ENCODE measurements around the gene ZMAT1. TPM values are rescaled to one million over a fixed set of nuclear protein-coding genes. Genes with fewer than 3 reads are reported as not detected.
A peak's percentile ranks its signal among the peaks of the same experiment; 100 is the strongest.
"Not testable (repeated sequence)": the region's sequence is repeated elsewhere in the genome, so short reads cannot be mapped to it uniquely, and the experiment has no call there.

Gene ZMAT1
- total RNA-seq, result 1 to 10 TPM in 2 of 3 donors, under 1 TPM in 1; 0.95 to 1.1 (median 1.1) TPM

- Mint-ChIP-seq H3K4me3 (peak within 1 kb of the TSS; percentile 84), H3K4me1 (ENCODE audit: low read depth) (peaks cover 13% of the 10 kb centered on the region)
These were observed at the start of gene ZMAT1 for GRCh38 chrX:101931488-101932248. Gene ZMAT1 (minus strand): TSS chrX:101932027. CDS start chrX:101932008, 19 bp downstream.

GRCh38 chrX:101977106-101977505 lies 45.3 kb upstream of the ZMAT1 start:
- ATAC-seq (no peak), DNase-seq (no peak)
- Mint-ChIP-seq H3K4me3 (no peak overlapping the region), H3K36me3 (ENCODE audit: insufficient read depth) (no peaks in the 10 kb centered on the region), H3K27me3 (ENCODE audit: low read depth) (peaks cover 4% of the 10 kb centered on the region), H3K4me1 (ENCODE audit: low read depth) (no peaks in the 10 kb centered on the region), H3K9me3 (peaks cover 6% of the 10 kb centered on the region)

More at GRCh38 chrX:101931488-101932248, at the start of gene ZMAT1:
- peak; percentile 93 for DNase-seq
- Mint-ChIP-seq H3K9me3 (no peaks in the 10 kb centered on the region), H3K36me3 (ENCODE audit: insufficient read depth) (no peaks in the 10 kb centered on the region), H3K27me3 (ENCODE audit: low read depth) (no peaks in the 10 kb centered on the region)
- ATAC-seq, result peak; percentile 91 to 96

DNA sequence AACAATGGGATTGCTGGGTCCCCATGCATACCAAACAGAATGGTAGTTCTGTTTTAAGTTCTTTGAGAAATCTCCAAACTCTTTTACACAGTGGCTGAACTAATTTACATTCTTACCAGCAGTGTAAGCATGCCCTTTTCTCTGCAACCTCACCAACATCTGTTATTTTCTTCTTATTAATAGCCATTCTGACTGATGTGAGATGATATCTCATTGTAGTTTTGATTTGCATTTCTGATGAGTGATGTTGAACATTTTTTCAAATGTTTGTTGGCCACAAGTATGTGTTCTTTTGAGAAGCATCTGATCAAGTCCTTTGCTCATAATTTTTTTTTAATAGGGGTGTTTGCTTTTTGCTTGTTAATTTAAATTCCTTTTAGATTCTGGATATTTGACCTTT lies 41.2 kb upstream of the ZMAT1 start:
- ATAC-seq, result no peak
- peaks cover 1% of the 10 kb centered on the region for H3K27me3 Mint-ChIP-seq (ENCODE audit: low read depth)
- peaks cover 6% of the 10 kb centered on the region for H3K9me3 Mint-ChIP-seq
- H3K36me3 Mint-ChIP-seq (ENCODE audit: insufficient read depth), result no peaks in the 10 kb centered on the region
- H3K4me3 Mint-ChIP-seq, result no peak overlapping the region
- DNase-seq, result no peak
- no peaks in the 10 kb centered on the region for H3K4me1 Mint-ChIP-seq (ENCODE audit: low read depth)

DNA sequence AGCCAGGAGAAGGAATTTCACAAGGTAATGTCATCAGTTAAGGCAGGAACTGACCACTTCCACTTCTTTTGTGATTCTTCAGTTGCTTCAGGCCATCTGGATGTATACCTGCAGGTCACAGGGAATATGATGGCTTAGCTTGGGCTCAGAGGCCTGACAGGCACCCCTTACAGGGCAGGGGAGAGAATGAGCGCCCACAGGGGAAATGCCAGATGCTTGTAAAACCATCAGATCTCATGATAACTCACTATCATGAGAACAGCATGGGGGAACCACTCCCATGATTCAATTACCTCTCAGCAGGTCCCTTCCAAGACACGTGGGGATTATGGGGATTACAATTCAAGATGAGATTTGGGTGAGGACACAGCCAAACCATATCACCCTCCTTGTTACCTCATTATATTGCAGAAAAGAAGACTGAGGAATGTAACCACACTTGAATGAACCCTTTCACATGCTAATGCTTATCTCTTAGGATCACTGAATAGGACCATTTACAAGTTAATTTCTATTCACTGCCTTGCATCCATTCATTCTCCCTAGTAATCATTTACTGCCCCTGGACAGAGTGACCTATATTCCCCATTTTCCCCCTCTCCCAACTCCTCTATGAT lies 33.2 kb upstream of the ZMAT1 start:
- not testable (repeated sequence) for DNase-seq; H3K9me3 Mint-ChIP-seq; H3K4me1 Mint-ChIP-seq (ENCODE audit: low read depth); ATAC-seq; H3K4me3 Mint-ChIP-seq; H3K36me3 Mint-ChIP-seq (ENCODE audit: insufficient read depth); H3K27me3 Mint-ChIP-seq (ENCODE audit: low read depth)

DNA sequence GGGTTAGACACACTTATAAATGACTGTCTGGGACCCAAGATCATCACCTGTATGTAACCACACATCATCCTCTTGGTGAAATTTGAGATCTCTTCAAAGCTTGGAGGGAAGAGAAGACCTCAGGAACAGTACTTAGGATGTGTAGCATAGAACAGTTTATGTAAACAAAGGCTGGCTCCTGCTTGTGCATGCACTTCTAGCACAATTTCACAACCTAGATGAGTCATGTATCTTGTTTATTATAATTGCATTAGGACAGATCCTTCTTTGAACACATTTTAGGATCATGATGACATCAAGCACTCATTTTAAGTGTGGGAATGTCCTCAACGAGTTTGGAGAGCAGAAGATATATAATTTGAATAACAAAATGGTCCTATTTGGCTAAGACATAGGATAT lies 26.3 kb upstream of the ZMAT1 start:
- H3K4me3 Mint-ChIP-seq, result no peak overlapping the region
- no peaks in the 10 kb centered on the region for H3K36me3 Mint-ChIP-seq (ENCODE audit: insufficient read depth)
- ATAC-seq (no peak), DNase-seq (no peak)
- no peaks in the 10 kb centered on the region for H3K9me3 Mint-ChIP-seq
- H3K4me1 Mint-ChIP-seq (ENCODE audit: low read depth), result no peaks in the 10 kb centered on the region
- peaks cover 9% of the 10 kb centered on the region for H3K27me3 Mint-ChIP-seq (ENCODE audit: low read depth)

DNA sequence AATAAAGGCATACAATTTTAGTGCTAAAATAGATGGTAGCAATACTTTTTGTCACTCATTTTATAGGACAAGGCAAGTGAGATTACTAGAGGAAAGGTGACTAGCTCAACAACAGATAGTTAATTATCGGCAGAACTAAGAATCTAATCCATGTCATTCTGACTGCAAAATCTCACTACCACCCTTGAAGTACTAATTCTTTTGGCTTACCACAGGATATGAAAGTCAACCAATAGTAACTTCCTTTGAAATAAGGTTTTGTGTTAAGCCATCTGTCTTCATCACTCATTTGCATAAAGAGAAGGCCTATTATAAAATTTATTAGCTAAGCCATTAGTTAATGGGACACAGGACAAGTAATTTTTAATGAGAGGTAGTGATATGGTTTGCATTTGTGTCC lies 25.3 kb upstream of the ZMAT1 start:
- no peaks in the 10 kb centered on the region for H3K9me3 Mint-ChIP-seq
- DNase-seq (no peak), ATAC-seq (no peak)
- H3K4me3 Mint-ChIP-seq, result no peak overlapping the region
- H3K27me3 Mint-ChIP-seq (ENCODE audit: low read depth), result peaks cover 9% of the 10 kb centered on the region
- H3K4me1 Mint-ChIP-seq (ENCODE audit: low read depth), result no peaks in the 10 kb centered on the region
- H3K36me3 Mint-ChIP-seq (ENCODE audit: insufficient read depth), result no peaks in the 10 kb centered on the region

- Mint-ChIP-seq H3K4me3 (no peak overlapping the region), H3K4me1 (ENCODE audit: low read depth) (no peaks in the 10 kb centered on the region), H3K27me3 (ENCODE audit: low read depth) (peaks cover 9% of the 10 kb centered on the region), H3K9me3 (no peaks in the 10 kb centered on the region), H3K36me3 (ENCODE audit: insufficient read depth) (no peaks in the 10 kb centered on the region)
- DNase-seq, result no peak
- ATAC-seq, result no peak
These were observed 24.7 kb upstream of the ZMAT1 start for GRCh38 chrX:101956556-101956955.

DNA sequence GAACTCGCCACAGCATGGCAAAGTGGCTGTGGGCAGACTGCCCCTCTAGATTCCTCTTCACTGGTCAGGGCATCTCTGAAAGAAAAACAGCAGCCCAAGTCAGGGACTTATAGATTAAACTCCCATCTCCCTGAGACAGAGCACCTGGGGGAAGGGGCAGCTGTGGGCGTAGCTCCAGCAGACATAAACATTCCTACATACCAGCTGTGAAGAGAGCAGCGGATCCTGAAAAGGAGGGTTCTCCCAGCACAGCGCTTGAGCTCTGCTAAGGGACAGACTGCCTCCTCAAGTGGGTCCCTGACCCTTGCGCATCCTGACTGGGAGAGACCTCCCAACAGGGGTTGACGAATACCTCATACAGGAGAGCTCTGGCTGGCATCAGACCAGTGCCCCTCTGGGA lies 18.8 kb upstream of the ZMAT1 start:
- Mint-ChIP-seq H3K4me1 (ENCODE audit: low read depth) (no peaks in the 10 kb centered on the region), H3K4me3 (no peak overlapping the region), H3K9me3 (no peaks in the 10 kb centered on the region), H3K27me3 (ENCODE audit: low read depth) (peaks cover 22% of the 10 kb centered on the region), H3K36me3 (ENCODE audit: insufficient read depth) (no peaks in the 10 kb centered on the region)
- no peak for ATAC-seq
- DNase-seq, result no peak

DNA sequence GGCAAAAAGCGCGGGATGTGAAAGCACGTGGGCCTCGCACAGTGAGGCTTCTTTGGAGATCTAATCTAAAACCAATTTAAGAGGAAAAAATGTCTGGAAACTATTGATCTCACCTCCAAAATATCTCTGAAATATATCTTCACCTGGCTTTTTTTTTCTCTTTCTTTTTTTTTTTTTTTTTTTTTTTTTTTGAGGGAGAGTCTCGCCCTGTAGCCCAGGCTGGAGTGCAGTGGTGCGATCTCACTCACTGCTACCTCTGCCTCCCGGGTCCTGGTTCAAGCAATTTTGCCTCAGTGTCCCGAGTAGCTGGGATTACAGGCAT lies 383 bp upstream of the ZMAT1 start:
- DNase-seq (no peak), ATAC-seq (no peak)
- no peaks in the 10 kb centered on the region for H3K27me3 Mint-ChIP-seq (ENCODE audit: low read depth)
- no peaks in the 10 kb centered on the region for H3K9me3 Mint-ChIP-seq
- H3K36me3 Mint-ChIP-seq (ENCODE audit: insufficient read depth), result no peaks in the 10 kb centered on the region
- peaks cover 13% of the 10 kb centered on the region for H3K4me1 Mint-ChIP-seq (ENCODE audit: low read depth)
- peak overlapping the region; percentile 72 for H3K4me3 Mint-ChIP-seq

- peaks cover 13% of the 10 kb centered on the region for H3K4me1 Mint-ChIP-seq (ENCODE audit: low read depth)
- peak overlapping the region; percentile 84 for H3K4me3 Mint-ChIP-seq
- H3K36me3 Mint-ChIP-seq (ENCODE audit: insufficient read depth), result no peaks in the 10 kb centered on the region
- no peaks in the 10 kb centered on the region for H3K9me3 Mint-ChIP-seq
- ATAC-seq (no peak), DNase-seq (no peak)
- H3K27me3 Mint-ChIP-seq (ENCODE audit: low read depth), result no peaks in the 10 kb centered on the region
These were observed 715 bp downstream of the ZMAT1 start for GRCh38 chrX:101931136-101931487.

- H3K4me1 Mint-ChIP-seq (ENCODE audit: low read depth), result peaks cover 4% of the 10 kb centered on the region
- H3K4me3 Mint-ChIP-seq, result no peak overlapping the region
- no peaks in the 10 kb centered on the region for H3K36me3 Mint-ChIP-seq (ENCODE audit: insufficient read depth)
- DNase-seq, result no peak
- H3K27me3 Mint-ChIP-seq (ENCODE audit: low read depth), result no peaks in the 10 kb centered on the region
- ATAC-seq, result no peak
- no peaks in the 10 kb centered on the region for H3K9me3 Mint-ChIP-seq
These were observed 6.1 kb downstream of the ZMAT1 start for GRCh38 chrX:101925733-101926132.

DNA sequence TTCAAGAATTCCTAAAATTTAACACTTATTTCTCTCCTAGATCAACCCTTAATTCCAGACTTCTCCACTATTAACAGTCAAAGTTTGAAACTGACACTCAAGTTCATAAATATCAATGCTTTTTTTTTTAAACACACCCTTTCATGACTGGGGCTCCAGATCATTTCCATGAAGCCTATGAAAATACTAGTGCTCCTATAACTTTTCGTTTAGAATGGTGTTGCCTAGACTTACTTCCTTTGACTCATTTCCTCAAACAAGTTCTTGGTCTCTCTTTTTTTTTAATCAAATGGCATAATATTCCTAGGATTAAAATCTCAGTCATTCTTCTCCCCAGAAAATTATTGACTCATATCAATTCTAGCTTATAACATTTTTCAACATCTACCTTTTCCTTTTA lies 13.1 kb downstream of the ZMAT1 start:
- no peak for ATAC-seq
- Mint-ChIP-seq H3K4me1 (ENCODE audit: low read depth) (no peaks in the 10 kb centered on the region), H3K9me3 (peaks cover 4% of the 10 kb centered on the region), H3K4me3 (no peak overlapping the region), H3K36me3 (ENCODE audit: insufficient read depth) (peaks cover 10% of the 10 kb centered on the region), H3K27me3 (ENCODE audit: low read depth) (no peaks in the 10 kb centered on the region)
- DNase-seq, result no peak

DNA sequence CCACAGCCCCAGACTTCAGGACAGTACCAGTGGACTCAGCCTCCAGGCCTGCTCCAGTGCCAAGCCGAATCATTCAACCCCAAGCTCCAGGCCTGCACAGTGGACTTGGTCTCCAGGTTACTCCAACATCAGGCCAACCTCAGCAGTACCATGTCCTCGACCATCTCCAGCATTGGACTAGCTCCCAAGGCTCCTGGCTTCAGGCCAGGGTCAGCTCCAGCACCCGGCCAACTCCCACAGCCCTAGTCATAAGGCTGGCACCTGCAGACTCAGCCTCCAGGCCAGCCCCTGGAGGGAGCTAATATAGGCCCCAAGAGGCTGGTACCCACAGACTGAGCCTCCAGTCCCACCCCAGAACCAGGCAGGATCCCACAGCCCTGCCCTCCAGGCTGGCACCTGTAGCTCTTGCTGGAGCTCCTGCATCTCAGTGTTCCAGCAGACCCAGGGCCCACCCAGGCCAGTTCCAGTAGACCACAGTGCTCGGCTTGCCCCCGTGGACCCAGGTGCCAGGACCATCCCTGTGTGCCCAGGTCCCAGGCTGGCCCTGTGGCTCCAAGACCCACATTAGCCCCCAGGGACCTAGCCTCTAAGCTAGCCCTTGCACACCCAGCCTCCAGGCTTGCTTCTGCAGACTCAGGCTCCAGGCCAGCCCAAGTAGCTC lies 25.6 kb downstream of the ZMAT1 start:
- H3K9me3 Mint-ChIP-seq, result peaks cover 7% of the 10 kb centered on the region
- DNase-seq (no peak), ATAC-seq (no peak)
- H3K36me3 Mint-ChIP-seq (ENCODE audit: insufficient read depth), result peaks cover 6% of the 10 kb centered on the region
- H3K4me1 Mint-ChIP-seq (ENCODE audit: low read depth), result no peaks in the 10 kb centered on the region
- H3K4me3 Mint-ChIP-seq, result no peak overlapping the region
- no peaks in the 10 kb centered on the region for H3K27me3 Mint-ChIP-seq (ENCODE audit: low read depth)

- H3K4me3 Mint-ChIP-seq, result no peak overlapping the region
- ATAC-seq (no peak), DNase-seq (no peak)
- no peaks in the 10 kb centered on the region for H3K9me3 Mint-ChIP-seq
- peaks cover 2% of the 10 kb centered on the region for H3K36me3 Mint-ChIP-seq (ENCODE audit: insufficient read depth)
- H3K27me3 Mint-ChIP-seq (ENCODE audit: low read depth), result no peaks in the 10 kb centered on the region
- H3K4me1 Mint-ChIP-seq (ENCODE audit: low read depth), result no peaks in the 10 kb centered on the region
These were observed 26.8 kb downstream of the ZMAT1 start for GRCh38 chrX:101904996-101905395.
